ENCODE data around the gene TRAF2.

Gene TRAF2

GRCh38 chr9:136945333-136946227 is 59.3 kb downstream of the TRAF2 start:
- TF ChIP-seq, protein P1, sequence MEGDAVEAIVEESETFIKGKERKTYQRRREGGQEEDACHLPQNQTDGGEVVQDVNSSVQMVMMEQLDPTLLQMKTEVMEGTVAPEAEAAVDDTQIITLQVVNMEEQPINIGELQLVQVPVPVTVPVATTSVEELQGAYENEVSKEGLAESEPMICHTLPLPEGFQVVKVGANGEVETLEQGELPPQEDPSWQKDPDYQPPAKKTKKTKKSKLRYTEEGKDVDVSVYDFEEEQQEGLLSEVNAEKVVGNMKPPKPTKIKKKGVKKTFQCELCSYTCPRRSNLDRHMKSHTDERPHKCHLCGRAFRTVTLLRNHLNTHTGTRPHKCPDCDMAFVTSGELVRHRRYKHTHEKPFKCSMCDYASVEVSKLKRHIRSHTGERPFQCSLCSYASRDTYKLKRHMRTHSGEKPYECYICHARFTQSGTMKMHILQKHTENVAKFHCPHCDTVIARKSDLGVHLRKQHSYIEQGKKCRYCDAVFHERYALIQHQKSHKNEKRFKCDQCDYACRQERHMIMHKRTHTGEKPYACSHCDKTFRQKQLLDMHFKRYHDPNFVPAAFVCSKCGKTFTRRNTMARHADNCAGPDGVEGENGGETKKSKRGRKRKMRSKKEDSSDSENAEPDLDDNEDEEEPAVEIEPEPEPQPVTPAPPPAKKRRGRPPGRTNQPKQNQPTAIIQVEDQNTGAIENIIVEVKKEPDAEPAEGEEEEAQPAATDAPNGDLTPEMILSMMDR (IDR thresholded peaks at IDR 0.05; ENCODE audit: insufficient read depth, low read length, missing control alignments): no peak
- ChIA-PET CTCF (interaction anchor here (0.6 to 6.3 kb wide), 15 partner anchors 9 to 217 kb away, joined by 3 to 148 read pairs (median 3); partner anchors contain the start of genes ABCA2 and TRAF2), POLR2A (no interaction called here)
- no peak for DNase-seq (ENCODE audit: low read depth, low spot score)
- no peak overlapping the region for H3K4me3 ChIP-seq (ENCODE audit: low read depth, low read length)

GRCh38 chr9:136946228-136947027 is 60.1 kb downstream of the TRAF2 start:
- POLR2A ChIA-PET: no interaction called here
- TF ChIP-seq, protein P1 (IDR thresholded peaks at IDR 0.05; ENCODE audit: insufficient read depth, low read length, missing control alignments): no peak
- no peak for DNase-seq (ENCODE audit: low read depth, low spot score)
- CTCF ChIA-PET: interaction anchor here (1.0 to 6.3 kb wide), 14 partner anchors 8 to 120 kb away, joined by 3 to 148 read pairs (median 7); partner anchors contain the start of genes ABCA2 and TRAF2
- no peak overlapping the region for H3K4me3 ChIP-seq (ENCODE audit: low read depth, low read length)

DNA sequence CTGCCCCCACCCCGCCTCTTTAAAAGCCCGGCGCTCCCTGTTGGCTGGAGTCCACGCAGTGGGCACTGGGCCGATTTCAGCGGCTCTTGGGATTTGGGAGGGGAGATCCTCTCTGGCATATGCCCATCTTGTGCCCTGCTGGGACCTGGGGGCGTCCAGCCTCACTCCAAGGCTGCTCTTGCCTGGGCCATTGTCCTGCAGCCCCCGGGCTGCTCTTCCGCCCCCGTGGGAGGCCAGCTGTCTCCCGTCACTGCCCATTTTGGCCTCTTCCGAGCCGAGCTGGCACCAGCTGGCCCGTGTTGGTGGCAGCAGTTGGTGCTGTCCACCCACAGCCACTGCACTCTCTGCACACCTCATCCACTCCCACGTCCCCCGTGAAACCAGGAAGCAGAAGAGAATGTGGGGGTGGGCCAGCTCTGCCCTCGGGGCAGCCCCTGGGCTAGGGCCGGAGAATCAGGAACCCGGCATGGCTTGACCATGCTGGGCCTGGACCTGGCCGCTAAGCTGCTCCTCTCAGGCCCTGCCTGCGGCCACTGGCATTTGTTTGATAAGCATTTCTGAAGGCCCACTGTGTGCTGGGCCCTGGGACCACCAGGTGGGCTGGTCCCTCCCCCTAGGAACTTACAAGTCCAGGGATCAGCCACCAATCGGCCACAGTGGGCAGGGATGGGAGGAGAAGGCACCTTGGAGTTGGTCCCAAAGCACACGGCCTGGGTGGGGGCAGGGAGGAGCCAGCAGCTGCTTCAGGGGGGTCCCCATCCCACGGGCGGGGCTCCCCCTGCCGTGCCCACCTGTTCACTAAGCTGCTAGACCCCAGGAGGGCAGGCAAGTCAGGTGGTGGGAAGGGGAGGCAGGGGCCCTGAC is 60.9 kb downstream of the TRAF2 start:
- H3K4me3 ChIP-seq (ENCODE audit: low read depth, low read length): no peak overlapping the region
- TF ChIP-seq, protein P1 (IDR thresholded peaks at IDR 0.05; ENCODE audit: insufficient read depth, low read length, missing control alignments): no peak
- no peak for DNase-seq (ENCODE audit: low read depth, low spot score)
- ChIA-PET CTCF (interaction anchor here (0.7 to 6.3 kb wide), 29 partner anchors 7 to 122 kb away, joined by 3 to 148 read pairs (median 6); partner anchors contain the start of genes ABCA2, FUT7, NPDC1 and PAXX), POLR2A (interaction anchor here (1.5 to 1.6 kb wide), 2 partner anchors 11 to 88 kb away, joined by 6 to 13 read pairs; no protein-coding TSS in a partner anchor)

DNA sequence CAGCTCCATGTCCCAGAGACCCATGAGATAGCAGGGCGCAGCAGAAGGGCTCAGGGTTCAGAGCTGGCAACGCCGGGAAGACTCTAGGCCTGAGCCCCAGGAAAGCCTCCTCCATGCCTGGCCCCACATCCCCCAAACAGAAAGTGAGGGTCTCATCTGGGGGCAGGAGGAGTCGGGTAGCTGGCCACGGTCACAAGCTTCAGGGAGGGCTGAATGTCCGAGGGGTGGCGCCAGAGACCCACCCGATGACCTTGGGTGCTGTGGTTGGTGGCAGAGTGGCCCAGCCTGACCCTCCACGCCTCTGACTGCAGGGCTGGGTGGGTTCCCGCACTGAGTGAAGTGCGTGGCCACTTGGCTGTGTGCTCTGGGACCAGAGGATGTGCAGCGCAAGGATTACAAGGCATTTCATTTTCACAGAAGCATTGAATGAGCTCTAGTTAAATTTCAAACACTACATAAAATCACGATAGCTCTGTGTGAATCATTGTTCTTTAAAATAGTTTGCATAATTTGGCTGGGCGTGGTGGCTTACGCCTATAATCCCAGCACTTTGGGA is 61.7 kb downstream of the TRAF2 start:
- CTCF ChIA-PET: interaction anchor here (0.6 to 6.3 kb wide), 34 partner anchors 10 to 135 kb away, joined by 3 to 148 read pairs (median 5); partner anchors contain the start of genes ABCA2, AJM1, FUT7 and NPDC1
- TF ChIP-seq, protein P1 (IDR thresholded peaks at IDR 0.05; ENCODE audit: insufficient read depth, low read length, missing control alignments): peak; percentile 58
- no peak for DNase-seq (ENCODE audit: low read depth, low spot score)
- H3K4me3 ChIP-seq (ENCODE audit: low read depth, low read length): no peak overlapping the region
- POLR2A ChIA-PET: interaction anchor here (1.5 to 1.6 kb wide), 2 partner anchors 11 to 87 kb away, joined by 6 to 13 read pairs; no protein-coding TSS in a partner anchor

DNA sequence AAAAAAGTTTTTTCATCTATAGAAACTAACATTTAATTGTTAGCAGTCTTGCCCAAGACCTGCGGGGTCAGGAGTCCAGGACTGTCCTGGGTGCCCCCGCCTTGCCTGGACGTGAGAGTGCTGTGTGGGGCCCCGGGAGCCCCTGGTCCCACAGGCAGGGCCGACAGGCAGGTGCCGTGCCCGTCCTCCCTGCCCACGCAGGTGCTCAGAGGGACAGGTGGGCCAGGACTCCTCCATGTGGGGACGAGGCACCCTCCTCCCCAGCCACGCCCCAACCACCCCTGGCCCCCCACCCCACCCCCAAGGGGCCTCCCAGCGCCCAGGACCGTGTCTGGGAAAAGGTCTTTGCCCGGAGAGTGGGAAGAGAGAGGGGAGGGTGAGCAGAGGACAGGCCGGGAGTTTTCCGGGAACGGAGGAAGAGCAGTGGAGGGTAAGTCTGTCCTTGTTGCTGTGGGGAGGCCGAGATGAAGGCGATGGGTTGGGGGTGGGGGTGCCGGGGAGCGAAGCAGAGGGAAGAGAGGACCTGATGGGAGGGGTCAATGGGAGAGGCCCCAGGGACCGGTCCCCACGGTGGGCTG is 63.0 kb downstream of the TRAF2 start:
- CTCF ChIA-PET: interaction anchor here (6.3 kb wide), 1 partner anchor 87 kb away, joined by 148 read pairs; no protein-coding TSS in a partner anchor
- POLR2A ChIA-PET: no interaction called here
- peak overlapping the region; percentile 58 for H3K4me3 ChIP-seq (ENCODE audit: low read depth, low read length)
- TF ChIP-seq, protein P1 (IDR thresholded peaks at IDR 0.05; ENCODE audit: insufficient read depth, low read length, missing control alignments): no peak
- DNase-seq (ENCODE audit: low read depth, low spot score): no peak

Data from AG04449 (cell line).